DND-41 (cell line): Measurements from ENCODE around the gene PPP2R2B.

Source experiments
- ATAC-seq: fragments of 200-7000 bp; cut with Tn5 transposase; 3 replicates; pipeline ENCODE4 v1.9.1; 2021; ENCODE audit warnings: low read depth; ENCODE audit not compliant: insufficient read depth
- DNase-seq: peaks from one replicate; pipeline ENCODE4 v3.0.0-alpha.2; 2020
- H2AFZ ChIP-seq: 2 replicates; pipeline ENCODE4 v1.6.0; 2012; ENCODE audit warnings: low read depth, low read length
- H3K27ac ChIP-seq: 2 replicates; pipeline ENCODE4 v1.5.1; 2012; ENCODE audit warnings: low read length, inconsistent platforms
- H3K27me3 ChIP-seq: fragments of 200-600 bp; sonication (generic); 2 replicates; pipeline ENCODE4 v1.6.0; 2012; ENCODE audit warnings: low read length, mild to moderate bottlenecking, inconsistent platforms; ENCODE audit not compliant: insufficient read depth, poor library complexity
- H3K36me3 ChIP-seq: 2 replicates; pipeline ENCODE4 v1.5.1; 2012; ENCODE audit warnings: low read length, inconsistent platforms; ENCODE audit not compliant: insufficient read depth
- H3K4me1 ChIP-seq: 2 replicates; pipeline ENCODE4 v1.5.1; 2012; ENCODE audit warnings: mild to moderate bottlenecking, low read length; ENCODE audit not compliant: insufficient read depth
- H3K4me2 ChIP-seq: 2 replicates; pipeline ENCODE4 v1.6.0; 2012; ENCODE audit warnings: mild to moderate bottlenecking, moderate library complexity, low read length, inconsistent platforms; ENCODE audit not compliant: insufficient read depth
- H3K4me3 ChIP-seq, 2 experiments: fragments of 200-600 bp in 1 of 2; shearing (Covaris generic) in 1 of 2; 2 replicates each; pipeline ENCODE4 v1.5.1; 2012 to 2016; ENCODE audit warnings: inconsistent platforms in 2 of 2, low read length in 2 of 2, mild to moderate bottlenecking in 2 of 2, low read depth in 1 of 2, moderate library complexity in 1 of 2
- H3K79me2 ChIP-seq: 2 replicates; pipeline ENCODE4 v1.6.0; 2012; ENCODE audit warnings: low read length, inconsistent platforms; ENCODE audit not compliant: insufficient read depth
- H3K9ac ChIP-seq: 2 replicates; pipeline ENCODE4 v1.6.0; 2012; ENCODE audit warnings: low read depth, mild to moderate bottlenecking, inconsistent platforms, low read length, moderate library complexity
- H3K9me3 ChIP-seq: 2 replicates; pipeline ENCODE4 v1.5.1; 2012; ENCODE audit warnings: low read length, moderate library complexity, mild to moderate bottlenecking, inconsistent platforms; ENCODE audit not compliant: insufficient read depth, severe bottlenecking
- H4K20me1 ChIP-seq: 2 replicates; pipeline ENCODE4 v1.6.0; 2012; ENCODE audit warnings: low read length; ENCODE audit not compliant: insufficient read depth
- CTCF ChIP-seq: IDR thresholded peaks from 2 replicates; pipeline ENCODE4 v1.5.1; 2012; ENCODE audit warnings: borderline replicate concordance, low read length, moderate library complexity, mild to moderate bottlenecking; ENCODE audit not compliant: poor library complexity, severe bottlenecking; ENCODE audit errors: extremely low read depth
- EZH2 ChIP-seq: IDR thresholded peaks from 3 replicates; pipeline ENCODE4 v1.6.1; 2012; ENCODE audit warnings: borderline replicate concordance, low read depth, mild to moderate bottlenecking, moderate library complexity, low read length, inconsistent platforms; ENCODE audit not compliant: severe bottlenecking

Gene PPP2R2B

GRCh38 chr5:146762830-146763229 is 115.7 kb downstream of the PPP2R2B start:
- H3K79me2 ChIP-seq, result no peaks in the 10 kb centered on the region
- no peaks in the 10 kb centered on the region for H3K36me3 ChIP-seq
- no peak overlapping the region for H3K4me3 ChIP-seq
- peaks cover under 1% of the 10 kb centered on the region for H3K27me3 ChIP-seq
- TF ChIP-seq EZH2, result no peak
- no peak for TF ChIP-seq CTCF
- H3K9me3 ChIP-seq, result no peaks in the 10 kb centered on the region
- no peak overlapping the region for H3K9ac ChIP-seq
- H4K20me1 ChIP-seq, result no peaks in the 10 kb centered on the region
- H2AFZ ChIP-seq, result no peak overlapping the region
- DNase-seq (no peak), ATAC-seq (no peak)
- no peak overlapping the region for H3K4me2 ChIP-seq
- no peak overlapping the region for H3K27ac ChIP-seq
- no peaks in the 10 kb centered on the region for H3K4me1 ChIP-seq

GRCh38 chr5:146761811-146762210 is 116.7 kb downstream of the PPP2R2B start:
- DNase-seq, result no peak
- no peak for ATAC-seq
- no peak overlapping the region for H3K4me2 ChIP-seq
- H3K9ac ChIP-seq, result no peak overlapping the region
- H3K36me3 ChIP-seq, result no peaks in the 10 kb centered on the region
- TF ChIP-seq CTCF (no peak), EZH2 (no peak)
- no peak overlapping the region for H2AFZ ChIP-seq
- no peak overlapping the region for H3K27ac ChIP-seq
- H4K20me1 ChIP-seq, result no peaks in the 10 kb centered on the region
- H3K4me1 ChIP-seq, result no peaks in the 10 kb centered on the region
- H3K4me3 ChIP-seq, result no peak overlapping the region
- H3K79me2 ChIP-seq, result no peaks in the 10 kb centered on the region
- H3K9me3 ChIP-seq, result no peaks in the 10 kb centered on the region
- H3K27me3 ChIP-seq, result peaks cover 3% of the 10 kb centered on the region

- DNase-seq (no peak), ATAC-seq (no peak)
- H2AFZ ChIP-seq, result no peak overlapping the region
- H3K4me3 ChIP-seq, result no peak overlapping the region
- TF ChIP-seq CTCF (no peak), EZH2 (no peak)
- H3K27ac ChIP-seq, result no peak overlapping the region
- no peak overlapping the region for H3K9ac ChIP-seq
- no peaks in the 10 kb centered on the region for H3K36me3 ChIP-seq
- peaks cover 3% of the 10 kb centered on the region for H3K27me3 ChIP-seq
- H3K79me2 ChIP-seq, result no peaks in the 10 kb centered on the region
- H3K9me3 ChIP-seq, result no peaks in the 10 kb centered on the region
- H3K4me2 ChIP-seq, result no peak overlapping the region
- no peaks in the 10 kb centered on the region for H4K20me1 ChIP-seq
- peaks cover 3% of the 10 kb centered on the region for H3K4me1 ChIP-seq
Measured at GRCh38 chr5:146758938-146759337, 119.6 kb downstream of the PPP2R2B start.

- Histone ChIP-seq H2AFZ (no peak overlapping the region), H3K9me3 (no peaks in the 10 kb centered on the region), H3K4me1 (peaks cover 12% of the 10 kb centered on the region), H3K27me3 (peaks cover 3% of the 10 kb centered on the region), H3K27ac (no peak overlapping the region), H3K79me2 (no peaks in the 10 kb centered on the region), H3K36me3 (no peaks in the 10 kb centered on the region), H4K20me1 (no peaks in the 10 kb centered on the region), H3K9ac (no peak overlapping the region), H3K4me3 (no peak overlapping the region), H3K4me2 (no peak overlapping the region)
- ATAC-seq (no peak), DNase-seq (no peak)
- TF ChIP-seq EZH2 (no peak), CTCF (no peak)
Measured at GRCh38 chr5:146758076-146758475, 120.5 kb downstream of the PPP2R2B start.
